Daoy (cell line): Measurements from ENCODE around the gene LYSMD3. TPM values are rescaled to one million over a fixed set of nuclear protein-coding genes. Genes with fewer than 3 reads are reported as not detected.
"Not testable (repeated sequence)": the region's sequence is repeated elsewhere in the genome, so short reads cannot be mapped to it uniquely, and the experiment has no call there.

Experiments used
- DNase-seq: peaks from one replicate; pipeline ENCODE4 v3.0.0-alpha.2; 2015; ENCODE audit warnings: low read depth
- total RNA-seq: library from RNA; depleted of rRNA; stranded (reverse); fragments of >200 nt; shearing (Covaris generic); gene quantifications from 2 replicates; pipeline ENCODE4 v1.2.3, GENCODE V29; 2014; rRNA removed

LYSMD3 gene
- total RNA-seq = 10.8 and 16.1 TPM in 2 replicates

DNA sequence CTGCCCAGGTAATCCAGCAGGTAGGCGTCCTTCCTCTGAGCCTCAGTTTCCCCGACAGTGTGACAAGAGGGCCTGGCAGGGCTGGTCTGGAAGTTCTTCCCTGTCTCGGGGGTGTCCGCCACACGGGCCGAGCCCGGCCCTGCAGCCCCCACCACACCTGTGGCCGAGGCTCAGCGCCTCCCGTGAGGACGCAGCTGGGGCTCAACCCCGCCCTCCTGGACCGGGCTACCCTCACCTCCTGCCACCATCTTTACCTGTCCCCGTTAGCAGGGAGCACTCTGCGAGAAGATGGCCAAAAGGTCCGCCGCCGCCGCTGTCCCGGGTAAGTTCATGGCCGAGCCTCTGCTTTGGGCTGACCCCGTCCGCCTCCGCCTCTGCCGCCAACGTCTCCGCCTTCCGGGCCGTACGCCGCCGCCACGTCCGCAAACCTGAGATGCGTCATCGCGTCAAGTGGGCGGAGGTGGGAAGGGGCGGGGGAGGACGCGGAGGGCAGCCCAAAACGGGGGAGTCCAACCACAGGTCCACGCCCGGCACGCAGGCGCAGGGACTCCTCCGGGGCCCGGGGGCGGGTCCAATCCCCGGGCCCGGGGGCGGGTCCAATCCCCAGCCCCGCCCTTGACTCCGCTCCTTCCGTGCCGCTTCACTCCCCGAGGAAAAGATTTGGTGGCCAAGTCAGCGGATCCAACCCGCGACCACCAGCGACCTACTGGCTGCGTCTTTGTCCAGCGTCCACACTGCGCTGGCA is at the start of gene LYSMD3:
LYSMD3 (minus strand) TSS at position 391 of the 745 bp plus-strand sequence. CDS start 4,295 bp downstream, outside the sequence.
- DNase-seq = peak; percentile 99

DNA sequence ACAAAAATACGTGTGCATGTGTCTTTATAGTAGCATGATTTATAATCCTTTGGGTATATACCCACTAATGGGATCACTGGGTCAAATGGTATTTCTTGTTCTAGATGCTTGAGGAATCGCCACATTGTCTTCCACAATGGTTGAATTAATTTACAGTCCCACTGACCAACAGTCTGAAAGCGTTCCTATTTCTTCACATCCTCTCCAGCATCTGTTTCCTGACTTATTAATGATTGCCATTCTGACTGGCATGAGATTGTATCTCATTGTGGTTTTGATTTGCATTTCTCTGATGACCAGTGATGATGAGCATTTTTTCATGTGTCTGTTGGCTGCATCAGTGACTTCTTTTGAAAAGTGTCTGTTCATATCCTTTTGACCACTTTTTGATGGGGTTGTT is 47.2 kb upstream of the LYSMD3 start:
- not testable (repeated sequence) for DNase-seq

DNA sequence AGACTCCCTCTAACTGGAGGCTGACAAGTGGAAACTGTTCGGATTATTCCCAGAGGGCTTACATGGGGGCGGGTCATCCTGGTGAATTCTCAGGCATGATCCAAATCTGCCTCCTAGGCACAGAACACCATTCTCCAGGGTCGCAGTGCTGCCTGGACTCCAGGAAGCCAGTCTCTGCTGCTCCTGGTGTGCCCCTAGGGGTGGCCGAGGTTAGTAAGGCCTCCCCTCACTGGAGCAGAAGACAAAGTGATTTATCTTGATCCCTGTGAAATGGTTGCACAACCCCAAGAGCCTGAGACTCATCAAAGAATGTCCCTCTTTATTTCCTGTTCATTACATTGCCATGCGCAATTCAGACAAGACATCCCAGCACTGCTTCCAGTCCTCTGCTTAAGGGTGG is 46.3 kb upstream of the LYSMD3 start:
- DNase-seq = no peak

DNA sequence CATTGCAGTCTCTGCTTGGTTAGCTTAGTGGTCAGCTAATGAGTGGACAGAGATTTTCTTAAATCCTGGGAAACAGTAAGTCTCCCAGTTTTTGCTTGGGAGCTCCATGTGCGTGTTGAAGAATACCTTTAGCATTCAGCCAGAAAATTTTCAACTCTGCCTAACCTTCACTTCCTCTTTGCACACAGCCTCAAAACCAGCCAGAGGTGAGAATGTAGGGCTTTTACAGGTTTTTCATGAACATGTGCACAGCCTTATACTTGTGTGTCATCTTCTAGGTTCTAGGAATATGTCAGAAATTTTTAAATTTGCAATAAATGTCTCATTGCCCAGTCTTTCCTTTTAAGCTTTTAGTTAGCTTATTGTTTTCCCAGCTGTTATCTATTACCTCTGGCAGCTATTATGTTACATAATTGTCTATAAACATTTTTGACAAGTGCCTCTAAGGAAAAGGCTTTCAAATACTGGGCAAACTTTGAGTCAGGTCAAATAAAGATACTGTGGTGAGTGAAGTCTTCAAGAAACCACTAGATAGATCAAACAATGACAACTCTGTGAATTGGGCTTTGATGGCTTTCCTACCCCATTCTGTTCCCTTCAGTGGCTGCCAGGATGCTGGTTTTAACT is 41.9 kb upstream of the LYSMD3 start:
- no peak for DNase-seq

DNA sequence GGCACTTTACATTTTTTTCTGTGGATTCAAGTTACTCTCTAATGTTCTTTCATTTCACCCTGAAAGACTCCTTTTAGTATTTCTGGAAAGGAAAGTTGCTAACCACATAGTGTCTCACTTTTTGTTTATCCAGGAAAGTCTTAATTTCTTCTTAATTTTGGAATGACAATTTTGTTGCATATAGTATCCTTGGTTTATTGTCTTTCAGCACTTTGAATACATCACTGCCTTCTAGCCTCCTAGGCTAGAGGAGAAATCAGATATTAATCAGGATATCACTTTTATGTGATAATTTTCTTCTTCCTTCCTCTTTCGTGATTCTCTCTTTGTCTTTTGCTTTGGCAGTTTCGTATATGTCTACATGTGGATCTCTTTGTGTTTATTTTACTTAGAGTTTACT is 40.6 kb upstream of the LYSMD3 start:
- no peak for DNase-seq

DNA sequence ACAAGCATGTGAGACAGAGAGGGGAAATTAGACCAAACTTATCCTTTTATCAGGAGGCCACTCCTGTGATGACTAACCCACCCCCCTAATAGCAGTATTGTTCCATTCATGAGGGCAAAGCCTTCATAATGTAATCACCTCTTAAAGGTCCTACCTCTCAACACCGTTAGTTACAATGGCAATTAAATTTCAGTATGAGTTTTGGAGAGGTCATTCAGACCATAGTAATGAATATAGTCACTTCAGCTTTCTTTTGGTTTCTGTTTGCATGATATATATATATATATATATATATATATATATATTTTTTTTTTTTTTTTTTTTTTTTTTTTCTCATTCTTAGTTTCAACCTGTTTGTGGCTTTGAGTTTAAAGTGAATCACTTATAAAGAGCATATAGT is 39.7 kb upstream of the LYSMD3 start:
- DNase-seq = no peak

DNA sequence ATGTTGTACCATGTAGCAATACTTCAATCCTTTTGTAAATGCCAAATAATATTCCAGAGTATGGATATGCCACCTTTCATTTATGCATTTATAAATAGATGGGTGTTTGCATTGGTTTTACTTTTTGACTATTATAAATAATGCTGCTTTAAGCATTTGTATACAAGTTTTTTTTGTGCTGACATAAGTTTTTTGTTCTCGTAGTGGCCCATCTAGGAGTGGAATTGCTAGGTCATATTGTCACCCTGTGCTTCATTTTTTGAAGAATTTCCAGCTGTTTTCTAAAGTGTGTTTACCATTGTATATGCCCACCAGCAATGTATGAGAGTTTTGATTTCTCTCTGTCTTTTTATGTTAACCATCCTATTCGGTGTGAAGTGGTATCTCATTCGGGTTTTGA is 36.1 kb upstream of the LYSMD3 start:
- DNase-seq = no peak

DNA sequence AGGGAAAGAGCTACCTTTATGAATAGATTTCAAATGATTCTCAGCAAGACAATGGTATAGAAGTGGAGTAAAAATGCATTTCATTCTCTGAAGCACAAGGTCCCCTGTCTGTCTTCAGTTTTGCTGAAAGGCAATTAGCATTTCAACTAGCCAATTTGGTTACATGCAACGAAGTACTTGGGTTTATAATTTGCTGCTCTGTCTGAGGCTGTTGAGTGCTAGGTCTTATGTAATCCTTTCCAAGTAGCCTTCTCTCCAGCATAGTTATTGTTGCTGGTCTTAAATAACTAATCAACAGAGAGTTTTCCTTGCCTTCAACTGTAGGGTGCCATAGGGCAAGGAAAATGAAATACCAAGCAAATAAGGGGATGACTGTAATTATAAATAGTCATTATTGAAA is 33.7 kb upstream of the LYSMD3 start:
- DNase-seq = no peak

DNA sequence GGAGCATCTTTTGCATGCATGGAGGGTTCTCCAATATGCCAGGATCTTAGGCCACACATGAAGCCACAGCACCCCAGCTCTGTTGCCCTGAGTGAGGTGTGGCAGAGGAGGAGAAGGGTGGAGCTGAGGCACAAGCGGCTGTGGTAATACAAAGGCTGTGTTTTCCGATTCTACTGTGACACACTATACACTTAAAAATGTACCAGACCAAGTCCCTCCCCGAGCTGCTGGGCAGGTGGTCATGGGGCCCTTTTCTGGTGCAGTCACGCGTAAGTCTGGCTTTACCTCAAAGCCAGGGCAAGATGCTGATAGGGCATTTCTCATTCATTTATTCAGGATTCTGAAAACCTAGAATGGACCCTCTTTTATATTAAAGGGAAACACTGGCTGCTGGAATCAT is 33.0 kb upstream of the LYSMD3 start:
- no peak for DNase-seq

DNA sequence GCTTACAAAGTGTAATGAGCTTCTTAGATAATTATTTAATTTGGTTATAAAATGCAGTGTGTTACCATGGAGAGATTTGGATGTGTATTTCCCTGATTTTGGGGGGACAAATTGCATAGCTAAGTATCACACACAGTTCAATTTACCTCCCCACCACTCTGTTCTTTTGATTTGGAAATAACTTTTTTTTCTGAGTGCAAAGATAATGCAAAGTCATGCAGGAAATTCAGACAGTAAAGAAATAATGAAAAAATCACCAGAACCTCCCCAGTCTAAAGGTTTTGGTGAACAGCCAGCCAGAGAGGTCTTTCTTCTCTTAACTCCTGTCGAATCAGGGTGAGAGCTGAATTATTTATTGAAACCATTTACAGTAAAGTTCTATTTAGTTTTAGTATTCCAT is 32.4 kb upstream of the LYSMD3 start:
- DNase-seq = no peak

DNA sequence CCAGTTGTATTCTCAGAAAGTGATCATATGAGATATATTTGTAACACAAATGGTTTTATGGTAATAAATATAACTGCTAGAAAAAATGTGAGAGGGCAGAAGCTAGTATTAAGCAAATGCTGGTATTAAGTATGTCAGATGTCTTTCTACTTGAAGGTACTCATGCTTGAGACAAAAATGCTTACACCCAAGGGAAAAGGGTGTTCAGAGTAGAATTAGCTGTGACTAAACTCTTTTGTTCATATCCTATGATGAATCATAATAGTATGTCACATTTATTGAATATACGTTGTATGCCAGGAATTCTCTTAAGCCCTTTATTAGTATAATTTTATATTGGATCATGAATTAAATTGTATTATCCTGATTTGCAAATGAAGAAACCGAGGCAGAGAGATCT is 31.4 kb upstream of the LYSMD3 start:
- DNase-seq = no peak

DNA sequence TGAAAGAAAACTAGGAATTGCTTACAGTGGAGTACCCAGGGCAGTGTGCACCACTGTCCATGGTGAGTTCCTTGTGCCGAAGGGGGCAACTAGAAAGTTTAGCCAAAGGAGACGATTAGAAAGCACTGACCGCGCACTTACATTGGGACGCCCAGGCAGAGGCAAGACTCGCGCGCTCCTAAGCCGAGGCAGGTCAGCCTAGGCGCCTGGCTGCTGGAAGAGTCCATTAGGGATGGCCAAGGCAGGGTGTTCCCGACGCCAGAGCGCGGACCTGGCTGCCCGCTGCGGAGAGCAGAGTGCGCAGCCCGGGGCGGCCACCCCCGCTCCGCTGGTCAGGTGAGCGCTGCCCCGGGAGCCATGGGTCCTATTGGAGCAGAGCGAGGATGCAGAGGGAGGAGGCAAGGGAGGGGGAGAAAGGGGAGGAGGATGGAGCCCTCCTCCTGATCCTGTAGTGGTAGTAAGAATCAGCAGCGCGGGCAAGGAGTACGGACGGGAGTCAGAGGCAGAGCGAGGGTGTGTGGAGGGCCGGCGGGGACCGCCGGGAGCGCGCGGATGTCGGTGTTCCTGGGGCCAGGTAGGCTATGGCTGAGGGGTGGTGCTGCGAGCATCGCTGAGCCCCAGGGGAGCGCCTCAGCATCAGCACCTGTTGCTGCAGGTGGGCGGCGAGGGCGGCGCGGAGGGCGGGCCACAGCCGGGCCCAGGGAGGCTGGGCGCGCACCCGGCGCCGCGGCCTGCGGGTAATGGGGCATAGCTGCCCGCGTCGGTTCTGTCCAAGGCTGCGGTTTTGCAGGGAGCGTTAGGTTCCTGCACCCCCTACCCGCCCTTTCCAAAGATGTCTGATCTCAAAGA is 29.2 kb upstream of the LYSMD3 start, which contains the start of gene ADGRV1:
ADGRV1 (plus strand) TSS at position 454 of the 849 bp plus-strand sequence; CDS start at position 553, 99 bp downstream.
- peak; percentile 99 for DNase-seq

DNA sequence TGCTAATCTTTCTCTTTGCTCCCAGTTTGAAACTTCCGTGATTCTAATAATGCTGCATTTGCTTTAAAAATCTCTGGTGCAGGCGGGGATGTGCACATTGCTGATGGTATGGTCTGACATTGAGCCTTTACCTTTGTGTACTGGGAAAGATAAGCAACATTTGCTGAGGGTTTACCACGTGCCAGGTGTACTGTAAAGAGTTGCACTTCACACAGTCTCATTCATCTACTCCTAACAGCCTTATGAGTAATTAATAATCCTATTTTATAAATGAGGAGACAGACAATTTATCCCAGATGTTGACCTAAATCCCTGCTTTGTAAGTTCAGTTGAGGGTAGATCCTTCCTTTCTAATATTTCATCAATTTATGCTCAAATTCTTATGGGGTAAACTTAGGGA is 28.5 kb upstream of the LYSMD3 start:
- DNase-seq = no peak

DNA sequence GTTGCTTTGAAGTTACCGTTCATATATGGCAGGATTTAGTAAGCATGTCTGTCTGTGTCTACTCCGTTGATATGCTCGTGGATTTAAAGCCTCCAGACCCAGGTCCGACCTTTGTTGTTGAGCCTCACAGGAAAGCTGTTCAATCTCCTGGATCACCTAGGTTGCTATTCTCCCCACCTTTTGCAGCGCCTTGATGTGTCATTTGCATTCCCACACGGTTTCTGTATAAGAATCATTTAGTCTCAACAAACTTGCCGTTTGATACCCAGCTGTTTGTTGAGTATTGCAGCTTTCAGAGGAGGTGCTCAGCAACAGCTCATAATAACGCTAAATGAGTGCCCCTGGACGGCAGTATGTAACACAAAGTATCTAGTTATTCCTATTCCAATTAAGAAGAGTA is 28.0 kb upstream of the LYSMD3 start:
- DNase-seq = no peak

DNA sequence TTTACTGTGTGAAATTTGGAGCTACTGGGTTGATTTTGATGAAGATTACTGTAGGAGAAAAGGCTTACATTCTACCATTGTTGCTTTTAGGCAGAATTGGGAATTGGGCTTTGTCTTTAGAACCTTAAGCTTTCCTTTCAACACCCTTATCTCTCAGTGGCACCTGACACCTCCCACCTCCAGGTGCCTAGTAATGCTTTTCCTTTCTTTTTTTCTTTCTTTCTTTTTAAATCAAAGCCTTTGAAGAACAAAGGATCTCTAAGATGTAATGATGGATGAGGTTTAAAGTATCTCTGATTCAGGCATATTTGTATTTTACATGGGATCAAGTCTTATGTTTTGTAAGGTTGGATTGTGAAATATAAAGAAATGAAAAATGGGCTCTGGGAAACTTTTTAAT is 26.3 kb upstream of the LYSMD3 start:
- DNase-seq = no peak

DNA sequence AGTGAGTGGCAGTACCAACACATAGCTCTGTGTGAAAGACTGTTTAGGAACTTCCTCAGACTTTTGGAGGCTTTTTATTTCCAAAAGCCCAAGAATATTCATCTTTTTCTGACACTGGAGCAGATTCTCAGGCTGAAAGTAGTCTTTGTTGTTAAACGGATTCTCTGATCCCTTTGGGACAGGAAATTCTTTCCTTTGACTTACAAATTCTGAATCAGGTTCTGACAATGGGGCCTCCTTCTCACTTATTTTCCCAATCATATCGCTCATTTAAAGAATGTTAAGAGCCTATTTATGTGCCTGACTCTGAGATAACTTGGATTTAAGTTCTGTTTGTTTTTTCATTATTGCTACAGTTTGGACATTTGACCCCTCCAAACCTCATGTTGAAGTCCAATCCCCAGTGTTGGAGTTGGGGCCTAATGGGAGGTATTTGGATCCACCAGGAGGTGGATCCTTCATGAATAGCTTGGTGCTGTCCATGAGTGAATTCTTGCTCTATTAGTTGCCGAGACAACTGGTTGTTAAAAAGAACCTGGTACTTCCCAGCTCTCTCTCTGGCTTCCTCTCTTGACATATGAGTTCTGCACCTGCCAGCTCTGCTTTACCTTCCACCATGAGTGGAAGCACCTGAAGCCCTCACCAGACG is 25.1 kb upstream of the LYSMD3 start:
- no peak for DNase-seq

DNA sequence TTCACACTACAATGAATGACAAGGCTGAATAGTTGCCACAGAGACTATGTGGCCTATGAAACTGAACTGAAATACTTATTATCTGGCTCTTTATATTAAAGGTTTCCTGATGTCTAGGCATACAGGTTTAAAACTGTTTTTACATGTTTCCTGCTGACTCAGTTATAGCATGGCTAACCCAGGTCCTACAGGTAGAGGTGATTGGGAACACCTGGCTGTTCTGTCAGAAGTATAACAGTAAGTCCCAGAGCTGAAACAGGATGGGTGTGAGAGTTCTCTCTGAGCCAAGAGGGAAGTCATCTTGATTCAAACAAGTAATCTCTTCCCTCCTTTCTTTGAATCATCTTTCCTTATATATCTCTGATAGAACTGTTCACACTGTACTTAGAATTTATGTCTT is 24.3 kb upstream of the LYSMD3 start:
- DNase-seq = no peak

DNA sequence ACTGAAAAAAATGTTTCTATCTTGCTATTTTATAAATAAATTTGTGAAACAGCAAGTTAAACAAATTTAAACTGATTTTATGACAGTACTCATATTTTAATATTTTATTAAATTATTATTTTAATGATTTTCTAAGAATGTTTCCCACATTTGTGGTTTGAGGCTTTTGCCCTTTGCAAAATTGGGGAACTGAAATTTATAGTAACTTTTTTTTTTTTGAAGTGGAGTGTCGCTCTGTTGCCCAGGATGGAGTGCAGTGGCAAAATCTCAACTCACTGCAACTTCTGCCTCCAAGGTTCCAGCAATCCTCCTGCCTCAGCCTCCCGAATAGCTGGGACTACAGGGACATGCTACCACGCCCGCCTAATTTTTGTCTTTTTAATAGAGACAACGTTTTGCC is 22.0 kb upstream of the LYSMD3 start:
- DNase-seq = no peak

DNA sequence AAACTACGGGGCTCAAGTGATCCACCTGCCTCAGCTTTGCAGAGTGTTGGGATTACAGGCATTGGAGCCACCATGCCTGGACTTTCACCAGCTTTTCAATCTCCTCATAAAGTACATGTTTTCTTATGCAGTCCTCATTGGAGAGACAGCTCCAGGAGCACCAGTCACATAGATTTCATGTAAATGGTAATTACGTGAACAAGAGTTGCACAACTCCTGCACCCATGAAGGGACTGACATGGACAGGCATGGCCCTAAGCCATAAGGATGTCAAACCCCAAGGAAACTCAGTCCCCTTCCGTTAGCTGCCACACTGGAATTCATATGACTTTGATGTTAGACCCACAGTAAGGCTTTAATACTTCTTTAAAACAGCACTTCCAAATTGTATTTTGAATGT is 21.6 kb upstream of the LYSMD3 start:
- DNase-seq = no peak

DNA sequence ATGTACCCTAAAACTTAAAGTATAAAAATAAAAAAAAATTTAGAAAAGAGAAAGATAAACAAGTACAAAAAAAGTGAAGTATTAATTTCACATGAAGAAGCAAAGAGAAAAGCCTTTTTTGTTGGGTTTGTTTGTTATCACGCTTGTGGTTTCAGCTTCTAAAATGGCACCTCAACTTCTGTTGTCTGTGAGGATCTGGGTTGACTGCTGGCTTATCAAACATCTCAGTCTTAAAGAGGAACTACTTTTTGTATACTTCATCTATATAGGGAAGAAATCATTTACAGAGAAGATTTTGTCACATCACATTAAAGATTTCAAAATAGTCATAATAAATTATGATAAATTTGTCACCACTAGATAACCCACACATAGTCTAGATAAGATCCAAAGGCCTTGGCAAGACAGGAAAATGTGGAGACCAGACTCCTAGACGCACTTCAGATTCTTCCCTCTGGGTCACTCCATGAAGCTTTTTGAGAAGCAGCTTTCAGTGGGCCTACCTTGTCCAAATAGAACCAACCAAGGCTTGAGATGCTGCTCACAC is 20.4 kb upstream of the LYSMD3 start:
- no peak for DNase-seq

DNA sequence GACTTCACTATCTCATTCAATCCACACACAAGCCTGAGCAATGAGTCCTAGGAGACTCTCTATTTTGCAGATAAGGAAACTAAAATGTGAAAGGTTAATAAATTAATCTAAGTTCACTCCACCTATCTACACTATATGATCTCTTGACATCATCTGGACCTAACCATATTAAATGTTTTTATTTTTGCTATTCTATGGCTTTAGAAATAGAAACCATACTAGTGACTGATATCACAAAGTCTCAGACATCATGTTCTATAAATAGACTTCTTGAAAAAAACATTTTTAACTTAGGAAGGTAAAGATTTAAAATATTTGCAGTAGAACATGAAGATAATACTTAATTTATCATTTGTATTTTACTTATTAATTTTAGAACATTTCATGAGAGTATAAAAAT is 19.8 kb upstream of the LYSMD3 start:
- no peak for DNase-seq
